KG1 (cell line): ENCODE data around the gene KLHL15.
"Not testable (repeated sequence)": the region's sequence is repeated elsewhere in the genome, so short reads cannot be mapped to it uniquely, and the experiment has no call there.

Experiments used
- DNase-seq: peaks from one replicate; lab custom pipeline; 2025; lab: John Stamatoyannopoulos, UW

KLHL15 gene, protein sequence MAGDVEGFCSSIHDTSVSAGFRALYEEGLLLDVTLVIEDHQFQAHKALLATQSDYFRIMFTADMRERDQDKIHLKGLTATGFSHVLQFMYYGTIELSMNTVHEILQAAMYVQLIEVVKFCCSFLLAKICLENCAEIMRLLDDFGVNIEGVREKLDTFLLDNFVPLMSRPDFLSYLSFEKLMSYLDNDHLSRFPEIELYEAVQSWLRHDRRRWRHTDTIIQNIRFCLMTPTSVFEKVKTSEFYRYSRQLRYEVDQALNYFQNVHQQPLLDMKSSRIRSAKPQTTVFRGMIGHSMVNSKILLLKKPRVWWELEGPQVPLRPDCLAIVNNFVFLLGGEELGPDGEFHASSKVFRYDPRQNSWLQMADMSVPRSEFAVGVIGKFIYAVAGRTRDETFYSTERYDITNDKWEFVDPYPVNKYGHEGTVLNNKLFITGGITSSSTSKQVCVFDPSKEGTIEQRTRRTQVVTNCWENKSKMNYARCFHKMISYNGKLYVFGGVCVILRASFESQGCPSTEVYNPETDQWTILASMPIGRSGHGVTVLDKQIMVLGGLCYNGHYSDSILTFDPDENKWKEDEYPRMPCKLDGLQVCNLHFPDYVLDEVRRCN

DNA sequence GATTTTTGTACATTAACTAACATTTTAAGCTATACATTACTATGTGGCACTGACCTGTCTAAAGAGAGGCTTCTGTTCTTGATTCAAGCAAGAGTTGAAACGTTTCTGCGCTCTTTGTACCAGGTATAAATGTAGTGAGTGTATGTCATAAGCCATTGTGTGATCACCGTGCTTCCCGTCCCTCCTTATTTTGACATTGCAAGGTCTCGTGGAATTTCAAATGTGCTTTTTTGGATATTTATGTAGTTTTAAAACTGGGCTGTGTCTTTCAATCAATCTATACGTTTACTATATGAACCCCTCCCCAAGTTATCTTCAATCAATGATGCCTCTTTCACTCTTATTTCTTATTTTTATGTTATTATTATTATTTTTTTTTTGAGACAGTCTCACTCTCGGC is at the start of gene KLHL15:
Gene KLHL15 (minus strand): TSS at position 101 of the 400 bp plus-strand sequence. CDS start 20,493 bp downstream, outside the sequence.
- no peak for DNase-seq

DNA sequence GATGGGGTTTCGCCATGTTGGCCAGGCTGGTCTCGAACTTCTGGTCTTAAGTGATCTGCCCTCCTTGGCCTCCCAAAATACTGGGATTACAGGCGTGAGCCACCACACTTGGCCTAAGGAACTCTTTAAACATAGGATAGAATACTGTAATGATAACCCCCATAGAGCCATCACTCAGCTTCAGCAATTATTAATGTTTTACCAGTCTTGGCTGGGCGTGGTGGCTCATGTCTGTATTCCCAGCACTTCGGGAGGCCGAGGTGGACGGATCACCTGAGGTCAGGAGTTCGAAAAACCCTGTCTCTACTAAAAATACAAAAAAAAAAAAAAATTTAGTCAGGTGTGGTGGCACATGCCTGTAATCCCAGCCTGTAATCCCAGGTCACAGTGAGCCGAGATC is 42.9 kb upstream of the KLHL15 start:
- DNase-seq, result no peak

DNA sequence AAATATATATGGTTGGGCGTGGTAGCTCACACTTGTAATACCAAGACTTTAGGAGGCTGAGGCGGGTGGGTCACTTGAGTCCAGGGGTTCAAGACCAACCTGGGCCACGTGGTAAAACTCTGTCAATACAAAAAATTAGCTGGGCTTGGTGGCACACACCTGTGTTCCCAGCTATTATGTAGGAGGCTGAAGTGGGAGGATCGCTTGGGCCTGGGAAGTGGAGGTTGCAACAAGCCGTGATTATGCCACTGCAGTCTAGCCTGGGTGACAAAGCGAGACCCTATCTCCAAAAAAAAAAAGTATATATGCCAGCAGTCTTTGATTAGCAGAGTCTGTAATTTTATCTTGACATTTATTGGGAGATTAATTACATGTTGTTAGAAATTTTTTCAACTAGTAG is 36.5 kb upstream of the KLHL15 start:
- DNase-seq, result no peak

DNA sequence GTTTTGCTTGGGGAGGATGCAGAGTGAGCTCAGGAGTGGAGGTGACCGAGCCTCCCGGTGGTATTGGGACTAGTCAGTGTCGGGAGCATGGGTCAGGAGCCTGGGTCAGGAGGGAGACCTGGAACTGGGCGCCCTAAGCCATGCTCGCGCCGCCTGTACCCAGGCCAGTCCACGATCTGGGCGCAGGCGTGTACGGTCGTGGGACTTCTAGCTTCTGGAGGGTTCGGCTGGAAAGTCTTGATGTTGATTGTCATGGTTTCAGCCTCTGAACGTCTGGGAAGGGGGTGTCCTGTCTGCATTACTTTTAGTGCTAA is 28.0 kb upstream of the KLHL15 start:
- DNase-seq, result no peak

DNA sequence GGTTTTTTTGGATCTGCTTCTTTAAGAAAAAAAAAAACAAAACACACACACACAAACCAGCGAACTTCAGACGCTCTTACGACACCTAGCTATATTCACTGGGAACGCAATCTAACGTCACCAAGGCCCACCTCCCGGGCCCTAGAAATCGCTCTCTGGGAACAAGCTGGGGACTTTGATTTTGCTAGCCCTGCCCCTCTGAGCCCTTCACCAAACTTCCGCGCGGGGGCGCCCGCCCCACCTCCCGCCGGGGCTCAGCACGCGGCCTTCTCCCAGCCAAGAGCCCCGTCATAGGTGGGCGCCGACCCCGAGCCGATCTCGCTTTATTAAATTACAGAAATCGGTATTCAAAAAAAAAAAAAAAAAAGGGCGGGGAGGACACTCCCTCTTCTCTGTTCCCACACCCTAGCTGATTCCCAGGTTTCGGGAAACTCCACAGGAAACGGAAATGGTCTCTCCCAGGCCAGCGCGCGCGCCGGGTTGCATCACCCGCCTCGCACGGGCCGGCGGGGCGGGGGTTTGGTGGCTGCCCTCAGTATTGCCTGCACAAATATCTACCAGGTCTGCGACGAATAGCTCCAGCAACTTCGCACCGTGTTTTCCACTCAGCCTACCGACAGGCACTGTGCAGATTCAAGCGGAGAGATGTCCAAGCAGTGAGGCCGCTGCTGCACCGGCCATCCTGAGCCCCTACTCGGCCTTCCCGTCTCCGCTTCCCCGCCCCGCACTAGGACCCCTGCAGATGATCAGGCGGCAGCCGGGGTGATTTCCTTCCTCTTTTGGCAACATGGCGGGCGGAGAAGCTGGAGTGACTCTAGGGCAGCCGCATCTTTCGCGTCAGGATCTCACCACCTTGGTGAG is 27.4 kb upstream of the KLHL15 start, which contains the start of gene EIF2S3:
Gene EIF2S3 (plus strand): TSS at position 775 of the 861 bp plus-strand sequence. CDS start 13 bp downstream, at position 788.
- DNase-seq, result peak; percentile 65

DNA sequence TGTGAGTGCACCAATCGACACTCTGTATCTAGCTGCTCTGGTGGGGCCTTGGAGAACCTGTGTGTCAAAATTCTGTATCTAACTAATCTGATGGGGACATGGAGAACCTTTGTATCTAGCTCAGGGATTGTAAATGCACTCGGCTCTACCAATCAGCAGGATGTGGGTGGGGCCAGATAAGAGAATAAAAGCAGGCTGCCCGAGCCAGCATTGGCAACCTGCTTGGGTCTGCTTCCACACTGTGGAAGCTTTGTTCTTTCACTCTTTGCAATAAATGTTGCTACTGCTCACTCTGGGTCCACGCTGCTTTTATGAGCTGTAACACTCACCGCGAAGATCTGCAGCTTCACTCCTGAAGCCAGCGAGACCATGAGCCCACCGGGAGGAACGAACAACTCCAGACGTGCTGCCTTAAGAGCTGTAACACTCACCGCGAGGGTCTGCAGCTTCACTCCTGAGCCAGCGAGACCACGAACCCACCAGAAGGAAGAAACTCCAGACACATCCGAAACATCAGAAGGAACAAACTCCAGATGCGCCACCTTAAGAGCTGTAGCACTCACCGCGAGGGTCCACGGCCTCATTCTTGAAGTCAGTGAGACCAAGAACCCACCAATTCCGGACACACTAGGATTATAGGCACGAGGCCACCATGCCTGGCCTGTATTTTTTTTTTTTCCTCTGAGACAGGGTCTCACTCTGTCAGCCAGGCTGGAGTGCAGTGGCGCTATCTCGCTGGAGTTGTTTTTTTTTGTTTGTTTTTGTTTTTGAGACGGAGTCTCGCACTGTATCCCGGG is 23.7 kb upstream of the KLHL15 start:
- not testable (repeated sequence) for DNase-seq

DNA sequence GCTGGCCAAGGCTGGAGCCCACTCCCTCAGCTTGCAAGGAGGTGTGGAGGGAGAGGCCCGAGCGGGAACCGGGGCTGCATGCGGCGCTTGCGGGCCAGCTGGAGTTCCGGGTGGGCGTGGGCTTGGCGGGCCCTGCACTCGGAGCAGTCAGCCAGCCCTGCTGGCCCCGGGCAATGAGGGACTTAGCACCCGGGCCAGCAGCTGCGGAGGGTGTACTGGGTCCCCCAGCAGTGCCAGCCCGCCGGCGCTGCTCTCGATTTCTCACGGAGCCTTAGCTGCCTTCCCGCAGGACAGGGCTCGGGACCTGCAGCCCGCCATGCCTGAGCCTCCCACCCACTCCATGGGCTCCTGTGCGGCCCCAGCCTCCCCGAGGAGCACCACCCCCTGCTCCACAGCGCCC is 22.7 kb upstream of the KLHL15 start:
- DNase-seq, result not testable (repeated sequence)

DNA sequence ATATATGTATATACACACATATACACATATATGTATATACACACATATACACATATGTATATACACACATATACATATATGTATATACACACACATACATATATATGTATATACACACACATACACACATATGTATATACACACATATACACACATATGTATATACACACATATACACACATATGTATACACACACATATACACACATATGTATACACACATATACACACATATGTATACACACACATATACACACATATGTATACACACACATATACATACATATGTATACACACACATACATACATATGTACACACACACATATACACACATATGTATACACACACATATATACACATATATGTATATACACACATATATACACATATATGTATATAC is 19.1 kb upstream of the KLHL15 start:
- DNase-seq, result not testable (repeated sequence)

DNA sequence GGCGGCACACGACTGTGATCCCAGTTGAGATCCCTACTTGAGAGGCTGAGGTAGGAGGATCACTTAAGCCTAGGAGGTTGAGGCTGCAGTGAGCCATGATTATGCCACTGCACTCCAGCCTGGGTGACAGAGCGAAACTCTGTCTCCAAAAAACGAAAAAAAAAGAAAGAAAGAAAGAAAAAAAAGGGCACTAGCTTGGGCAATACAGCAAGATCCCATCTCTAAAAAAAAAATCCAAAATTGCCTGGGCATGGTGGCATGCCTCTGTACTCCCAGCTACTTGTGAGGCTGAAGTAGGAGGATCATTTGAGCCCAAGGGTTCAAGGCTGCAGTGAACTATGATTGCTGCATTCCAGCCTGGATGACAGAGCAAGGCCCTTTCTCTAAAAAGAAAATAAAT is 10.7 kb upstream of the KLHL15 start:
- no peak for DNase-seq

DNA sequence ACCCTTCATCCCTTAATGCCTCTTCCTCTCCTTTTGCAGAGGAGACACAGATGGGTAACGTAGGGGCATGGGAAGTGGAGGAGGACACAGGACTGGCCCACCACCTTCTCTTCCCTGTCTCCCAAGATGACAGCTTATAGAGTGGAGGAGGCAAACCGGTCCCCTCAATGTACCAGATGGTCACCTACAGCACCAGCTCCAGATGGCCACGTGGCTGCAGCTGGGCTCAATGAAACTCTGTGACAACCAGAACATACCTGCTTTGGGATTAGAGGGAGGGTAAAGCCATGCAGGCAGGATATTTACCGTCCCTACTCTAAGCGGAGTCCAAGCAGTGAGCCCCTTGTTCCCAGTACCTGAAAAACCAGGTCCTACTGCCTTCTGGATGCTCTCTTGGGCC is 7.5 kb upstream of the KLHL15 start:
- no peak for DNase-seq

DNA sequence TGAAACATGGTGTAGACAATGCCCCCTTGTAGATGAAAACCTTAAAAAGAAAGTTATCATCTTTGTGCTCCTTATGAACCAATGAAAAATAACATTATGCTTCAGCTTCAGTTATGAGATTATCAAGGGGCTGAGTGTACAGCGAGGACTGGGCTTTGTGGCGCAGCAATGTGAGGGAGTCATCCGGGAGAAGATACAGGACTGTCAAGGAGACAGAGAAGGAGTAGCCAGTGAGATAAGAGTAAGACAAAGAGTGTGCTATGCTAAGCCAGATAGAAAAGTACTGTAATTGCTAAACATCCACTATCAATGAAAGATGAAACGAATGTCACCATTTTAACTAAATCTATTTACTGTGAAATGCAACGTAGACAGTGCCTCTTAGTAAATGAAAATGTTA is 3.6 kb upstream of the KLHL15 start:
- no peak for DNase-seq

DNA sequence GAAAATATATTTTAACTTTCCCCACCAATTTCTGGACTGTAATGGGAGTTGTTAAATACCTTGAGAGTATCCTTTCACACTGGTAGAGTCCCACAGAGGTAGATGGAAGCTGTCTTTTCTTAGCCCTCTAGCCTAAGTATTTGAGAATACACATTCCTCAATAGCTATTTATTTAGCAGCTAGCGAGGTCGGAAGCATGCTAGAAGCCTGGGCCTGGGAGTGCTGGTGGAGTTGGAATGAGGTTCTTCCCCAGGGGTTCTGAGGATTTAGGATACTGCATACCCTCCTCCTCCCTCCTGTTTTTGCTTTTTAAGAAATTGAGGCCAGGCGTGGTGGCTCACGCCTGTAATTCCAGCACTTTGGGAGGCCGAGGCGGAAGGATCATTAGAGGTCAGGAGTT is 999 bp upstream of the KLHL15 start:
- no peak for DNase-seq

DNA sequence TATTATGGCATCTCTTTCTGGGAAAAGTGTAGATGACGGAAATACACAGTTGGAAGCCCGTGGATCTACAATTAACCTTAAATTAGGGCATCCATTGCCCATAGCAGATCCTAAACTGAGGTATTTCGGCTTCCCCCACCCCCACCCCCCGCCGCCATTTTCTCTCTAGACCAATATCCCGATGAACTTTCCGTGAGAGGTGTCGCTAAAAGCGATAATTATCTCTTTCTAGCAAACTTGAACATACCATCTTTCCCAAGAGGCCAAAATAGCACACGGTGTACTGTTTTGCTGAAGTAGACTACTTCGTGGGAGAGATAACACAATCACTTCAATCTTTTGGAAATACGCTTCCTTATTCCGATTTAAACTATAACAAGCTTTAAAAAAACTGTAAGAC is 554 bp downstream of the KLHL15 start:
- DNase-seq, result no peak

DNA sequence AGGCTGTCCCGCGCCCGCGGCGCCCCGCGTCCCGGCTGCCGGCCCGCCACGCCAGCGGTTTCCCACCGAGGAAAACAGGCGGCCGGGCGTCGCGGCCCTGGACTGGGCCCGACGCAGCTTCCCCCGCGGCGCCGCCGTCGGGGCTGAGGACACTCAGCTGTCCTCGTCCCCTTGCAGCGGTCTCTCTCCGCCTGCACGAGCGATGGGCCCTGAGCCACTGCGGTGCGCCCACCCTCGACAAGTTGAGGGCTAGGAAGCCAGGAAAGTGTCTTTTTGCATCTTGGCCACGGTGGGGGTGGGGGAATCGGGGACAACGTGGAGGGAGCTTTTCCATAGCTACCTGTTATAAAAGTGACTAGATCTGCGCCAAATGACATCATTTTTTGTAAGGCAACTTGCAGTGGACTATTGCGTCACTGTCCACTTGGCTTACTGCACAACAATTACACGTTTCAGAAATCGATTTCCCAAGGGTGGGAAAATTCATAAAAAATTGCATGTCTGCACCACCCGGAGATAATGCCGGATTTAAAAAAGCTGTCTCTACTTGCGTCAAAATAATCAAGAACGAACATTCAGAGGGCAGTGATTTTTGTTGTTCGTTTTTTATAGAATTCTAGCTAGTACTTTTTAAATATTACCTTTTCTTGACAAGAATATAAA is 1.1 kb downstream of the KLHL15 start:
- peak; percentile 6 for DNase-seq

DNA sequence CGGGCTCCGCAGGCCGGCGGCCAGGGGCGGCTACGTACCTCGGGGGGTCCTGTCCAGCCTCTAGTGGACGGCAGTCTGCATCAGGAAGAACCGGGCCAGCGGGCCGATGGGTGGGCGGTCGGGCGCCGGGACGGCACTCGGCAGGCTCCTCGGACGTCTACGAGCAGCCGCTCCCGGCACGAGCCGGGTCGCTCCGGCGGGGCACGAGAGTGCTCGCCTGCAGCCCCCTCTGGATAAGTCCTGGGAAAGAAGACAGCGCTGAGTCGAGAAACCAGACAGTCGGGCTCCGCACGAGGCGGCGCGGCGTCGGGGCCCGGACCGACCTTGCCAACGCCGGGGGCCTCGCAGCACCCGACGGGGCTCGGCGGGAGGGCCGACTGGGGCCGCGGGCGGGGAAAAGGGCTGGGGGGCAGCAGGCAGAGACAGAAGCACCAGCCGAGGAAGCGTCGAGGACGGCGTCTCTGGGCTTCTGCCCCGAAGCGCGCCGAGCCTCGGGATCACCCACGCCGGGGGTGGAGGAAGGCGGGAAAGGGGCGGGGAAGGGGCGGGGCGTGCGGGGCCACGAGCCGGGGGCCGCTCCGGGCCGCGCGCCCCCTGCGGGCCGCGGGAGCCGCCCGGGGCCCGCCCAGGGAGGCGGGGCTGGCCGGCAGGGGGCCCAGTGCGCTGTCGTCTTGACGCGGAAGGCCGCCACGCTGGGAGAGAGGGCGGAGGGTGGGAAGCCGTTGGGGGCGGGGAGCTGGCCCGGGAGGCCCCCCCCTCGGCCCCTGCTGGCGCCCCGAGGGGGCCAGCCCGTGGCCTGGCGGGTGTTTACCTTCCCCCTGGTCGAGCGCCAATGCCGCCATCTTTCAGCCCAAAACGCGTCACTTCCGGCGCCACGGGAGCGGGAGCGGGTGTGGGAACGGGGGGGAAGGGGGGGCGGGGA is 1.9 kb downstream of the KLHL15 start:
- peak; percentile 70 for DNase-seq

DNA sequence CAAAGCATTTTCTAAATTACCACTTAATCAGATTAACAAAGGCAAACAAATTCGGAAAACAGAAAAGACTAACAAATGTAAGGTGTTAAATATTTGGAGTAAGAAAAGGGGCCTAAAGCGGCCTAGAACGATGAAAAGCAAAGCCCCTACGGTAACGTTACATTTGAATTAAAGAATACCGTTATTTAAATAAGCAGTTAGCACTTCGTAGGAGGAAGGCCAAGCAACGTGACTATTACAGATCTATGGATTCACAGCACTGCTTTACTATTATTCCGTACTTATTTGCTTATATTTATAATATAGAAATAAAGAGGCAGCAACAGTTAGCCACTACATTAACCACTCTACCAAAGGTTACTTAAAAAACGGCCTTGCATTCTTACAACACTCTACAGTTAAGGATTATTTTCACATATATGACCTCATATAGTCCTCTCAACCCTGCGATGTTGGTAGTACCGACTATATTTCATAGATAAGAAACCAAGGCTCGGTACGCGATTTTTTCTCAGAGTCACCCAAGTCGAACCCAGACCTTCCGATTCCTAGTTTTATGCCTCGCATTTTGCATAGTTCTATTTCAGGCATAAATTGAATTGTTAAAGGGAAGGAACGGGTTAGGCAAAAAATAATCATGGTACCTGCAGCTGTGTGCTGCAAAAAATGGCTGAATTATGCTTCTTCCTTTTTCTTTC is 2.9 kb downstream of the KLHL15 start:
- no peak for DNase-seq

DNA sequence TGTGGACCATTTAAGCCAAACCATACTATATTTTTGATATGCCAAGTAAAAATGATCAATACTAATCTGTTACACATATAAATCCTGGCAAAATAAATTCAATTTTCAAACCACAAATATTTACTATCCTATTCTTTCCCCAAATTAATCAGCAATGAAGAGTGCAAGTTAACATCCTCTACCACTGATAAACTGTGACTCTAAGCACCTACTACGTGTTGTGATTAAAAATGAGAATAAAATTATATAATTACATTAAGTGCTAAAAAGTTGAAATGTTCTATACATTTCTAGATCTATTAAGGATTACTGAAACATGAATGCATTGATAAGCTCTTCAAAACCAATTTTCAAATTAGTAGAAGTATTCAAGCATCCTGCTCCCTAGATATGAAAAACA is 3.4 kb downstream of the KLHL15 start:
- no peak for DNase-seq

DNA sequence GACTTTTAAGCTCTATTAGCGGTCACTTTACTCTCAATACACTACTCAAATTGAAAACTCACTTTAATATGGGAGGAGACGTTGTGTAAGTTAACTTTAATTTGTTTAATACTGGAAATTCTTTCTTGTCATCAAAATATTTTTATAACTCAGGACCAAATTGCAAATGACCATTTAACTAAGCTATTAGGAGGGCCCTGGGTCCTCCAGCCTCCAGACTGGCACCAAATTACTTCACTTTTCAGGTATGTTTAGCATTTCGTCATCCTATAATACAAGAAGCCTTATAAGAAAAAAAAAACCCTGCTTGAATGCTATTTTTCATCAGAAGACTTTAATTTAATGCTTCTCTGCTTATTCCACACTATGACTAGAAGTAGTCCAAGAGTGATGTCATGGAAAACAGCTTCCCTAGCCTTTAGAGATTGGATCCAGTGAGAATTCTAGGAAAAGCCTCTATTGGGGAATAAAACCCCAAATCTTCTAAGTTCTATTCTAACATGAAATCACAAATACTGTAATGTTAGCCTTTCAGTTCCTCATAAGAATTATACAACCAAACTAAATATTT is 6.6 kb downstream of the KLHL15 start:
- no peak for DNase-seq

DNA sequence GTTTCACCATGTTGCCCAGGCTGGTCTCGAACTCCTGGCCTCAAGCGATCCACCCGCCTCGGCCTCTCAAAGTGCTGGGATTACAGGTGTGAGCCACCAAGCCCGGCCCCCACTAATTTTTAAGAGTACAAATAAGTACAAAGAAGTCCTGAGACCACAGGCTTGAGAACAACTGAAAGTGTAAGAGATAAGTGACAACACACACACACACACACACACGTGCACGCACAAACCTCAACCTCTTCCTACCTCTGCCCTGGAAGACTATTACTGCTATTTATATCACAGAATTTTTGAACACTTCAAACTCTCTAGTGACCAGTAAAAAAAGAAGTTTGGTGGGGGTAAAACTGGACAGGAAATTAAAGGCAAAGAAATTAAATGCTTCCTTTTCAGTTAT is 7.5 kb downstream of the KLHL15 start:
- no peak for DNase-seq
